Measurements from ENCODE around the gene NRARP.

NRARP gene

DNA sequence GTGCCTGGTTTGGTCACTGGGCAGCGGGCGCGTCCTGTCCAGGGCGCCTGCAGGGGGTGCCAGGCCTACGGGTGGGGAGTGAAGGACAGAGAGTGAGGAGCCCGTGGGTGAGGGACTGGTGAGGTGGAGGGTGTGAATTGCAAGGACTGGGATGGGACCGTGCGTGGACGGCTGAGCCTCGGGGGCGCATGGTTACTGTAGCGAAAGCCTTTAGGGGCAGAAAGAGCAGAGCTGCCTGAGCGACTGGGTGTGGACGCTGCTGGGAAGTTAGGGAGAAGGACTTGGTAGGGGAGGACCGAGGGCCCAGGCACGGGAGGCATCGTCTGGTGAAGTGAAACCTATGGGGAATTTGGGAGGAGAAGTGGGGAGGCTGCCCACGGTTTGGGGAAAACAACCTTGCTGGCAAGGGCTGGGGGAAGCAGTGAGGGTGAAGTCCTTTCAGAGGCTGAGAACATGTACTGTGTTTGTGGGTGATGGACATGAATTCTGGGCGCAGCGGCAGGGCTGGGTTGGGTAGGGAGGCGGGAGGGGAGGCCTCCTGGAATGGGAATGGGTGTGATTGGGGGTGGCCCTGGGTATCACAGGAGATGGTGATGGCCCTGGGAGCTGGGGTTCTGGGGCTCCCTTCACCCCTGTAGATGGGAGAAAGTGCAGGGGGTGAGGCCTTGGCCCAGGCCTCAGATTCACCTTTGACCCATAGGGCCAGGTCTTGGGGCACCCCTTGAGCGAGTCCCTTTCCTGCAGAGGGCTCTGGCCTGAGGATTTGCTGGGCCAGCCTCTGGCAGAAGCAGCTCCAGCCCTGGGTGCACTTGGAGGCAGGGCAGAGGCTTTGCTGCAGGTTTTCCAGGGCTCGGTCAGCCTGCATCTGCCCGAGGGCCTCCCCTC, 26.2 kb downstream of the NRARP start:
- Histone ChIP-seq H3K4me2 (ENCODE audit: low read length) (no peak overlapping the region), H3K4me3 (ENCODE audit: low read length) (no peak overlapping the region), H3K36me3 (ENCODE audit: insufficient read depth, low read length) (peaks cover 36% of the 10 kb centered on the region), H3K27me3 (ENCODE audit: control insufficient read depth, insufficient read depth, low read length) (no peaks in the 10 kb centered on the region), H3K9ac (ENCODE audit: low read depth, low read length) (no peak overlapping the region), H3K9me3 (replicated peaks; ENCODE audit: low read length) (no peaks in the 10 kb centered on the region), H3K4me1 (ENCODE audit: control insufficient read depth, insufficient read depth, low read length) (peaks cover 39% of the 10 kb centered on the region)

DNA sequence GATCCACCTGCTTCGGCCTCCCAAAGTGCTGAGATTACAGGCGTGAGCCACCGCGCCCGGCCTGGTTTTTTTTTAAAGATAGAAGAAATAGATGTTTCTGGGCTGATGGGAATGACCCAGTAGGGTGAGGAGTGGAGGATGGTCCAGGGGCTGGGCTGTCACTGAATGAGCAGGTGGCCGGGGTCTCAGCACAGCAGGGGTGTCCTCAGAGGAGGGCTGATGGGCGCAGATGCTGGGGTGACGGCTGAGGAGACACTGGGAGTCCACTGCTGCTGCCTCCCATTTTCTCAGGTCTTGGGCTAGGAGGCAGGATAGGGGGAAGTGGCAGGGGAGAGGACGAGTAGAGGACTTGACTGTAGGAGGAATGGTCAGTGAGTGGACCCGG, 26.9 kb downstream of the NRARP start:
- Histone ChIP-seq H3K4me3 (ENCODE audit: low read length) (no peak overlapping the region), H3K36me3 (ENCODE audit: insufficient read depth, low read length) (peaks cover 34% of the 10 kb centered on the region), H3K9ac (ENCODE audit: low read depth, low read length) (no peak overlapping the region), H3K27me3 (ENCODE audit: control insufficient read depth, insufficient read depth, low read length) (no peaks in the 10 kb centered on the region), H3K4me1 (ENCODE audit: control insufficient read depth, insufficient read depth, low read length) (peaks cover 33% of the 10 kb centered on the region), H3K9me3 (replicated peaks; ENCODE audit: low read length) (no peaks in the 10 kb centered on the region), H3K4me2 (ENCODE audit: low read length) (no peak overlapping the region)

DNA sequence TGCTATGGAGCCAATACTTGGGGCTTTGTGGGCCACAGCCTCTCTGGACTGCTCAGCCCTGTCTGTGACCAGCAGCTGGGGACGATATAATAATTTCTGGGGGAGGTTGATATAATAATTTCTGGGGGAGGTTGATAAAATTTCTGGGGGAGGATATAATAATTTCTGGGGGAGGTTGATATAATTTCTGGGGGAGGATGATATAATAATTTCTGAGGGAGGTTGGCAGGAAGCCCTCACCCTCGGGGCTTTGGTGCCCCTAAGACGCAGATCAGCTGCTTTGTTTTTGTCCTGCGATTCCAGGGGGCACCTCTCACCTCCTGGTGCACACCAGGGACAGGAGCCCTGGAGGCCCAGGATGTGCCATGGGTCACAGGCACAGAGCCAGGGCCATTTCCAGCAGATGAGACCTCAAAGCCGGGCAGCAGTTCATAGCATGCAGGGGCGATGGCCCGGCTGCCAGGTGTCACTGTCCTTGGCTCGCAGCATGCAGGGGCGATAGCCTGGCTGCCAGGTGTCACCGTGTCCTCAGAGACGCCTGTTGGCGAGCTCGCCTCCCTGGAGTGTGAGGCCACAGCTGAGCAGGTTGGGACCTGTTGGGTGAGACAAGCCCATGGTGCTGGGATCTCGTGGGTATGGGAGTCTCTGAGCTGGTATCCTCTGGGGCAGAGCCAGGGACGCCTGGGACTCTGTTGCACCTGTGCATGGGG, 28.3 kb downstream of the NRARP start:
- Histone ChIP-seq H3K4me1 (ENCODE audit: control insufficient read depth, insufficient read depth, low read length) (peaks cover 28% of the 10 kb centered on the region), H3K9me3 (replicated peaks; ENCODE audit: low read length) (no peaks in the 10 kb centered on the region), H3K9ac (ENCODE audit: low read depth, low read length) (no peak overlapping the region), H3K4me2 (ENCODE audit: low read length) (no peak overlapping the region), H3K4me3 (ENCODE audit: low read length) (no peak overlapping the region), H3K27me3 (ENCODE audit: control insufficient read depth, insufficient read depth, low read length) (no peaks in the 10 kb centered on the region), H3K36me3 (ENCODE audit: insufficient read depth, low read length) (peaks cover 32% of the 10 kb centered on the region)

DNA sequence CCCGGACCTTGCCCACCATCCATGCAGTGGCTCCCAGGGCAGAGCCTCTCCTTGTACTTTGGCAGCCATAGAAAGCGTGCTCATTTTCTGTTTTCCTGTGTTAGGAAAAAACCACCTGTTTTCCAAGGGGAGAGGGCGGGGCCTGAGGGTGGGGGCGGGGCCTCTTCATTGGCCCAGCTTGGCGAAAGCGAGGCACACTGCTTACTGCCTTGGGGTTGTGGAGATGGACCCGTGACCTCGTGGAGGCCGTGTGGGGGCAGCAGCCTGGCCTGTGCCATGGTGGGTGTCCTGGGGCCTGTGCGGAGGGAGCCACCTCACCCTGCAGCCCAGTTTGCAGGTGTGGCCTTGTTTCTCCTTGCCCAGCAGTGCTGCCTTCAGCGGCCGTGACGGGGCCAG, 29.0 kb downstream of the NRARP start:
- Histone ChIP-seq H3K27me3 (ENCODE audit: control insufficient read depth, insufficient read depth, low read length) (no peaks in the 10 kb centered on the region), H3K9ac (ENCODE audit: low read depth, low read length) (no peak overlapping the region), H3K9me3 (replicated peaks; ENCODE audit: low read length) (no peaks in the 10 kb centered on the region), H3K4me3 (ENCODE audit: low read length) (no peak overlapping the region), H3K4me1 (ENCODE audit: control insufficient read depth, insufficient read depth, low read length) (peaks cover 28% of the 10 kb centered on the region), H3K4me2 (ENCODE audit: low read length) (no peak overlapping the region), H3K36me3 (ENCODE audit: insufficient read depth, low read length) (peaks cover 36% of the 10 kb centered on the region)

DNA sequence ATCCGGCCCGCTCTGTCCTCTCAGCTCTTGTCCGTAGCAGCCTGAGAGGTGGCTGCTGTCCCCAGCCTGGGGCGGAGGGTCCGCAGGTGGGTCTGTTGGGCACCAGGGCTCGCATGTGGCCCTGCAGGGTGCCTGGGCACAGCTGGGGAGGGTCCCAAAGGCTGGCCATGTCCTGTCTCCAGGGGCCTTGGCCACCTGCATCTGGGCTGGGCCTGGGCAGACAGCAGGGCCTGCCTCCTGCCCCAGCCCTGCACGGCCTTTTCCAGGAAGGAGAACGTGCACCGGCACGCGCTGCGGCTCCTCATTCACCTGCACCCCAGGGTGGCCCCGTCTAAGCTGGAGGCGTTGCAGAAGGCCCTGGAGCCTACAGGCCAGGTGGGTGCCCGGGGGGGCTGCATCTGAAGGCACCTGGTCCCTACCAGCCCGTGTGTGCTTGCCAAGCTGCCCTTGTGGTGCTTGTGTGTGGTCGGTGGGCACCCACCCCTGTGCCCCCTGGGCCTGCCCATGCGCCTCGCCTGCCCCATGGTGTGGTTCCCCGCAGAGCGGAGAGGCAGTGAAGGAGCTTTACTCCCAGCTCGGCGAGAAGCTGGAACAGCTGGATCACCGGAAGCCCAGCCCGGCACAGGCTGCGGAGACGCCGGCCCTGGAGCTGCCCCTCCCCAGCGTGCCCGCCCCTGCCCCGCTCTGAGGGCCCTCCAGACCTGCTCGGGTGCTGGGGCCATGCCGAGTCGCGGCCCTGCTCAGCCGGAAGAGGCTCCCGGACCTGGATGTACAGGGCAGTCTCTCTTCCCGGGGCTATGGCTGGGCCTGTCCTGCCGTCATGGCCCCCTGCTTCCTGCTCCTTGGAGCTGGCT, 29.6 kb downstream of the NRARP start:
- Histone ChIP-seq H3K4me2 (ENCODE audit: low read length) (no peak overlapping the region), H3K9me3 (replicated peaks; ENCODE audit: low read length) (no peaks in the 10 kb centered on the region), H3K4me1 (ENCODE audit: control insufficient read depth, insufficient read depth, low read length) (peaks cover 22% of the 10 kb centered on the region), H3K4me3 (ENCODE audit: low read length) (no peak overlapping the region), H3K9ac (ENCODE audit: low read depth, low read length) (no peak overlapping the region), H3K36me3 (ENCODE audit: insufficient read depth, low read length) (peaks cover 42% of the 10 kb centered on the region), H3K27me3 (ENCODE audit: control insufficient read depth, insufficient read depth, low read length) (no peaks in the 10 kb centered on the region)

DNA sequence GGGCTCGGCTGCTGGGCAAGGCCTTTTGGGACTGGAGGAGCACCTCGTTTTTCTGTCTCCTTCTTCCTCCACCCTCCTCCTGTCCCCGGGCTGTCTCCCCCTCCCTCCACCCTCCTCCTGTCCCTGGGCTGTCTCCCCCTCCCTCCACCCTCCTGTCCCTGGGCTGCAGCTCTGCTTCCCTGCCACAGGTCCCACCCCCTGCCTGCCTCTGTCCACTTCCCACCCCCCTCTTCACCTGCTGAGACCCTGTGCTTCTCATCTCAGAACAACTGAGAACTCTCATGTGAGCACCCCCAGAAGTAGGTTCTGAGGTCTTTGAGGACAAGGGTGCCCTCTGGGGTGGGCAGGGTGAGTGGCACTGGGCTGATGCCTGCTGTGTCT, 30.4 kb downstream of the NRARP start:
- no peak overlapping the region for H3K4me3 ChIP-seq (ENCODE audit: low read length)
- peaks cover 14% of the 10 kb centered on the region for H3K4me1 ChIP-seq (ENCODE audit: control insufficient read depth, insufficient read depth, low read length)
- H3K9ac ChIP-seq (ENCODE audit: low read depth, low read length) = no peak overlapping the region
- H3K9me3 ChIP-seq (replicated peaks; ENCODE audit: low read length) = no peaks in the 10 kb centered on the region
- H3K27me3 ChIP-seq (ENCODE audit: control insufficient read depth, insufficient read depth, low read length) = no peaks in the 10 kb centered on the region
- no peak overlapping the region for H3K4me2 ChIP-seq (ENCODE audit: low read length)
- H3K36me3 ChIP-seq (ENCODE audit: insufficient read depth, low read length) = peaks cover 46% of the 10 kb centered on the region

DNA sequence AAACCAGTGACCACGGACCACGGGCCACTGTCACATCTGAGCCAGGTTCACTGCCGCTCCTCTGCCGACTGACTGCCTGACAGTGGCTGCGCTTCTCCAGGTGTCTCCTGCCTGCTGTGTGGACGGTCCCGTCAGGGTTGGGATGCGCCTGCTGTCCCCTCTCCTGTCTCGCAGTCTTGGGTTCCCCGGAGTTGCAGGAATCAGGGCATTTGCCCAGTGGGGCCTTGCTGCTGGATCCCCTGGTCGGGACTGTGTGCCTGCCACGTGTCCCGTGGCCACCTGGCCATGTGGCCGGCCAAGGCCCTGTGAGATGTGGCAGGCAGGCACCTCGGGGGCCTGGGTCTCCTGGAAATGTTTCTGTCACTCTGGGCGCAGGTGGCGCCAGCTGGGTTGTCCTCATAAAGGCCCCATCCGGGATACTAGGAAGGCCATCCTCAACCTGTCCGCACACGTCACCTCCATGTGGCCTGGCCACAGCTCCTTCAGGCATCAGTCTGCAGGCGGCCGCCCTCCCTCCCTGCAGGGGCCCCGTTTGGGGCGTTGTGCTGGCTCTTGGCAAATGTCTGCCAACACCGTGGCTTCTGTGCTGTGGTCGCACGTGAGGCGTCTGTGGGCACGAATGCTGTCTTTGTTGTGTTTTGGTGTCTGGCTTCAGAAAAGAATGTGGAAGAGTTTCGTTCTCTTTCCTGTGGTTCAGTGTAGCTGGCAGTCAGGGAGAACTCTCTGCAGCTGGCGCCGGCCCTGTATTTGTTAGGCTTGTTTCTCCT, 31.0 kb downstream of the NRARP start:
- no peak overlapping the region for H3K9ac ChIP-seq (ENCODE audit: low read depth, low read length)
- H3K27me3 ChIP-seq (ENCODE audit: control insufficient read depth, insufficient read depth, low read length) = no peaks in the 10 kb centered on the region
- H3K4me2 ChIP-seq (ENCODE audit: low read length) = no peak overlapping the region
- H3K4me1 ChIP-seq (ENCODE audit: control insufficient read depth, insufficient read depth, low read length) = peaks cover 9% of the 10 kb centered on the region
- H3K36me3 ChIP-seq (ENCODE audit: insufficient read depth, low read length) = peaks cover 50% of the 10 kb centered on the region
- no peak overlapping the region for H3K4me3 ChIP-seq (ENCODE audit: low read length)
- no peaks in the 10 kb centered on the region for H3K9me3 ChIP-seq (replicated peaks; ENCODE audit: low read length)

DNA sequence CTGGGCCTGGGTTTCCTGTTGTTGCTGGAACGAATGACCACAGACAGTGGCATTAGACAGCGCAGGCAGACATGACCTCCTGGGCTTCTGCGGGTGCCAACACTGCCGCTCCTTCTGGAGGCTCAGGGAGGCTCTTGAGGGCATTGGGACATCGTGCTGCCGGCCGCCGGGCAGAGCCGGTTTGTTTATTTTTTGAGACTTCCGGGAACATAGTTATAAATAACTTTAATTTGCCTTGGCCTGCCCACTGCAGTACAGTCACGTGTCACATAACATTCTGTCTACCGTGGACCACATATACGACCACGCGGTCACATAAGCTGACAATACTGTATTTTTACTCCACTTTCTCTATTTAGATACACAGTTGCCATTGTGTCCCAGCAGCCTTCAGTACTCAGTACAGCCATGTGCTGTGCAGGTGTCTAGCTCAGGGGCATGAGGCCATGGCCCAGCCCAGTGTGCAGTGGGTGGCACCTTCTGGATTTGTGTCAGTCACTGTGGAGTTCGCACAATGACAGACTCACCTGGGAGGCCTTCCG, 32.8 kb downstream of the NRARP start:
- peaks cover 62% of the 10 kb centered on the region for H3K36me3 ChIP-seq (ENCODE audit: insufficient read depth, low read length)

DNA sequence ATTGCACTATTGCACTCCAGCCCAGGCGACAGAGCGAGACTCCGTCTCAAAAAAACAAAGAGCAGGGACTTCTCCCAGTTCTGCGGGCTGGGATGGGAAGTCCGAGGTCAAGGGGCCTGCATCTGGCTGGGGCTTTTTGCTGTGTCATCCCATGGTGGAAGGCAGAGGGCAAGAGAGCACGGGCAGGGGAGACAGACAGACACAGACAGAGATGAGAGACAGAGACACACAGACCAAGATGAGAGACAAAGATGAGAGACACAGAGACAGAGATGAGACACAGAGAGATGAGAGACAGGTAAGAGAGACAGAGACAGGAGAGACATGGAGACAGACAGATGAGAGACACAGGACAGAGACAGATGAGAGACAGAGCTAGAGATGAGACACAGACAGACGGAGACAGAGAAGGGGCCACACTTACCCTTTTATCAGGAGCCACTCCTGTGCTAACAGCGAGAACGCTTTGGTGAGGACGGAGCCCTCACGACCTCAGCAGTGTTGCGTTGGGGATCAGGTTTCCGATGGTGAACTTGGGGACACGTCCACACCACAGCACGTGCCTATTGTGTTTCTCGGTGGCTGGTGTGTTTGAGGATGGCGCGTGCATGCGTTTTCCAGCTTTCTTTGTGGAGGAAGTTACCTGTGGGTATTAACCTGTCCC, 33.4 kb downstream of the NRARP start:
- no peak overlapping the region for H3K4me3 ChIP-seq (ENCODE audit: low read length)
- H3K36me3 ChIP-seq (ENCODE audit: insufficient read depth, low read length) = peaks cover 68% of the 10 kb centered on the region
- no peak overlapping the region for H3K9ac ChIP-seq (ENCODE audit: low read depth, low read length)
- peaks cover 3% of the 10 kb centered on the region for H3K4me1 ChIP-seq (ENCODE audit: control insufficient read depth, insufficient read depth, low read length)
- no peaks in the 10 kb centered on the region for H3K9me3 ChIP-seq (replicated peaks; ENCODE audit: low read length)
- no peak overlapping the region for H3K4me2 ChIP-seq (ENCODE audit: low read length)
- H3K27me3 ChIP-seq (ENCODE audit: control insufficient read depth, insufficient read depth, low read length) = no peaks in the 10 kb centered on the region

More for the DNA sequence above, 32.8 kb downstream of the NRARP start:
- Histone ChIP-seq H3K4me3 (ENCODE audit: low read length) (no peak overlapping the region), H3K9me3 (replicated peaks; ENCODE audit: low read length) (no peaks in the 10 kb centered on the region), H3K9ac (ENCODE audit: low read depth, low read length) (no peak overlapping the region), H3K4me1 (ENCODE audit: control insufficient read depth, insufficient read depth, low read length) (peaks cover 3% of the 10 kb centered on the region), H3K27me3 (ENCODE audit: control insufficient read depth, insufficient read depth, low read length) (no peaks in the 10 kb centered on the region), H3K4me2 (ENCODE audit: low read length) (no peak overlapping the region)

DNA sequence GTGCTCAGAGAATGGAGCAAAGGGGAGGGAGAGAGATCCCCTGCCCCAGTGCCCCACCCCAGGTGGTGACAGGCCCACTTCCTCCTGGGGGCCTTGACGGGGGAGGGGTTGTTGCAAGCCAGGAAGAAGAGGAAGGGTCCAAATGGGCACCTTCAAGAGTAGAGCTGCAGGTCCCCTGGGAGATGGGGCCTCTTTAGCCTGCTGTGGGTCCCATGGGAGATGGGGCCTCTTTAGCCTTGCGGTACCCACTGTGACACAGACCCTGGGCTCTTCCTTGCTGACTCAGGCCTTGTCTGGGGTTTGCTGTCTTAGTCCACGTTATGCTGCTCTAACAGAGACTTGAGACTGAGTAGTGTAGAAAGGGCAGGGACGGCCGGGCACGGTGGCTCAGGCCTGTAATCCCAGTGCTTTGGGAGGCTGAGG, 34.1 kb downstream of the NRARP start:
- peaks cover 65% of the 10 kb centered on the region for H3K36me3 ChIP-seq (ENCODE audit: insufficient read depth, low read length)
- no peak overlapping the region for H3K4me2 ChIP-seq (ENCODE audit: low read length)
- no peak overlapping the region for H3K4me3 ChIP-seq (ENCODE audit: low read length)
- no peaks in the 10 kb centered on the region for H3K27me3 ChIP-seq (ENCODE audit: control insufficient read depth, insufficient read depth, low read length)
- no peaks in the 10 kb centered on the region for H3K9me3 ChIP-seq (replicated peaks; ENCODE audit: low read length)
- no peak overlapping the region for H3K9ac ChIP-seq (ENCODE audit: low read depth, low read length)
- H3K4me1 ChIP-seq (ENCODE audit: control insufficient read depth, insufficient read depth, low read length) = peaks cover 3% of the 10 kb centered on the region

All from skeletal muscle satellite cell (primary cell).